ENCODE data around the gene BCL2L13. TPM values are rescaled to one million over a fixed set of nuclear protein-coding genes. Genes with fewer than 3 reads are reported as not detected.
"Not testable (repeated sequence)": the region's sequence is repeated elsewhere in the genome, so short reads cannot be mapped to it uniquely, and the experiment has no call there.

BCL2L13 gene
- total RNA-seq, 1 donor from 2014 or later = 69.0 TPM

- H3K4me2 ChIP-seq (ENCODE audit: low read length) = no peak overlapping the region
- DNase-seq (ENCODE audit: low read depth) = no peak
- no peak overlapping the region for H2AFZ ChIP-seq (ENCODE audit: low read depth, low read length)
- H3K4me3 Mint-ChIP-seq (ENCODE audit: unreplicated experiment) = no peak overlapping the region
- TF ChIP-seq EZH2 (IDR thresholded peaks at IDR 0.05; ENCODE audit: insufficient read depth, low read length) (no peak), CTCF (IDR thresholded peaks at IDR 0.05; ENCODE audit: insufficient read depth, low read depth, low read length) (no peak)
- H3K9me3 Mint-ChIP-seq (ENCODE audit: unreplicated experiment) = no peaks in the 10 kb centered on the region
- H3K9me3 ChIP-seq (ENCODE audit: insufficient read depth, low read depth, low read length) = no peaks in the 10 kb centered on the region
- H3K27me3 ChIP-seq (ENCODE audit: insufficient read depth, low read length) = no peaks in the 10 kb centered on the region
- H3K9ac ChIP-seq (ENCODE audit: low read length) = no peak overlapping the region
- H3K4me3 ChIP-seq (ENCODE audit: insufficient read depth, low read depth, low read length) = no peak overlapping the region
- peaks cover 52% of the 10 kb centered on the region for H4K20me1 ChIP-seq (ENCODE audit: insufficient read depth, low read length)
- no peak for FAIRE-seq
- H3K27ac Mint-ChIP-seq (ENCODE audit: unreplicated experiment) = no peak overlapping the region
- H3K27ac ChIP-seq (ENCODE audit: low read depth, low read length) = no peak overlapping the region
- no peaks in the 10 kb centered on the region for H3K36me3 ChIP-seq (ENCODE audit: insufficient read depth, low read length)
- no peaks in the 10 kb centered on the region for H3K4me1 ChIP-seq (ENCODE audit: insufficient read depth, low read length)
- H3K4me1 Mint-ChIP-seq (ENCODE audit: low read depth, unreplicated experiment) = no peaks in the 10 kb centered on the region
- H3K36me3 Mint-ChIP-seq (ENCODE audit: low read depth, unreplicated experiment) = no peaks in the 10 kb centered on the region
- peaks cover 29% of the 10 kb centered on the region for H3K79me2 ChIP-seq (ENCODE audit: insufficient read depth, low read length)
- H3K27me3 Mint-ChIP-seq (ENCODE audit: low read depth, unreplicated experiment) = no peaks in the 10 kb centered on the region
These were observed 122.6 kb downstream of the BCL2L13 start for GRCh38 chr22:17761138-17761488.

GRCh38 chr22:17763442-17763841, 124.9 kb downstream of the BCL2L13 start:
- not testable (repeated sequence) for H3K4me3 Mint-ChIP-seq (ENCODE audit: unreplicated experiment); H3K27ac ChIP-seq (ENCODE audit: low read depth, low read length); H3K36me3 ChIP-seq (ENCODE audit: insufficient read depth, low read length); H3K4me1 ChIP-seq (ENCODE audit: insufficient read depth, low read length); H3K4me1 Mint-ChIP-seq (ENCODE audit: low read depth, unreplicated experiment); H3K9me3 ChIP-seq (ENCODE audit: insufficient read depth, low read depth, low read length); H3K27me3 ChIP-seq (ENCODE audit: insufficient read depth, low read length); H3K9me3 Mint-ChIP-seq (ENCODE audit: unreplicated experiment); H3K27ac Mint-ChIP-seq (ENCODE audit: unreplicated experiment); H3K4me3 ChIP-seq (ENCODE audit: insufficient read depth, low read depth, low read length); H3K9ac ChIP-seq (ENCODE audit: low read length); H3K36me3 Mint-ChIP-seq (ENCODE audit: low read depth, unreplicated experiment); FAIRE-seq; H3K4me2 ChIP-seq (ENCODE audit: low read length); DNase-seq (ENCODE audit: low read depth); H3K27me3 Mint-ChIP-seq (ENCODE audit: low read depth, unreplicated experiment); H2AFZ ChIP-seq (ENCODE audit: low read depth, low read length)
- Histone ChIP-seq H3K79me2 (ENCODE audit: insufficient read depth, low read length) (peaks cover 34% of the 10 kb centered on the region), H4K20me1 (ENCODE audit: insufficient read depth, low read length) (peaks cover 51% of the 10 kb centered on the region)

- FAIRE-seq = no peak
These were observed 125.5 kb downstream of the BCL2L13 start for GRCh38 chr22:17764036-17764435.

DNA sequence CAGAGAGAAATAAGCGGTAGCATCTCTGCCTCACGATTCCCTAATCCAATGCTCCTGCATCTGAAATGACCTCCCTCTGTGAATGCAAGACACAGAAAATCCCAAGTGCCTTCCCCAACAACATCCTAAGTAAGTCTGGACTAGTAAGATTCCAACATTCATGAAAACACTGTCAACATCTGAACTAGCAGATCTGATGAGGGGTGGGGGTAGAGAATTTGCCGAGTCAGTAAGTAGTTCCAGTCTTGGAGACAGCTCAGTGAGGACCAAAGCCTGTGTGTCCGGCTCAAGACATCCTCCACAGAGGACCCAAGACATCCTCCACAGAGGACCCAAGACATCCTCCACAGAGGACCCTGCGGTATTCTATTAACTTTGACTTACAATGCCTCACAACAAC, 126.3 kb downstream of the BCL2L13 start:
- not testable (repeated sequence) for H3K27me3 ChIP-seq (ENCODE audit: insufficient read depth, low read length); H3K4me3 ChIP-seq (ENCODE audit: insufficient read depth, low read depth, low read length); H3K9me3 Mint-ChIP-seq (ENCODE audit: unreplicated experiment); DNase-seq (ENCODE audit: low read depth); H3K4me2 ChIP-seq (ENCODE audit: low read length); H3K27ac ChIP-seq (ENCODE audit: low read depth, low read length); H3K36me3 Mint-ChIP-seq (ENCODE audit: low read depth, unreplicated experiment); H3K4me3 Mint-ChIP-seq (ENCODE audit: unreplicated experiment); H3K9ac ChIP-seq (ENCODE audit: low read length); H3K4me1 ChIP-seq (ENCODE audit: insufficient read depth, low read length); H3K36me3 ChIP-seq (ENCODE audit: insufficient read depth, low read length); H2AFZ ChIP-seq (ENCODE audit: low read depth, low read length); H3K9me3 ChIP-seq (ENCODE audit: insufficient read depth, low read depth, low read length); H3K27ac Mint-ChIP-seq (ENCODE audit: unreplicated experiment); FAIRE-seq; H3K4me1 Mint-ChIP-seq (ENCODE audit: low read depth, unreplicated experiment); H3K27me3 Mint-ChIP-seq (ENCODE audit: low read depth, unreplicated experiment)
- Histone ChIP-seq H4K20me1 (ENCODE audit: insufficient read depth, low read length) (peaks cover 59% of the 10 kb centered on the region), H3K79me2 (ENCODE audit: insufficient read depth, low read length) (peaks cover 42% of the 10 kb centered on the region)

More at GRCh38 chr22:17764036-17764435, 125.5 kb downstream of the BCL2L13 start:
- Histone ChIP-seq H3K27me3 (ENCODE audit: insufficient read depth, low read length) (no peaks in the 10 kb centered on the region), H3K79me2 (ENCODE audit: insufficient read depth, low read length) (peaks cover 34% of the 10 kb centered on the region), H4K20me1 (ENCODE audit: insufficient read depth, low read length) (peaks cover 51% of the 10 kb centered on the region), H3K36me3 (ENCODE audit: insufficient read depth, low read length) (no peaks in the 10 kb centered on the region), H3K4me2 (ENCODE audit: low read length) (no peak overlapping the region), H3K4me1 (ENCODE audit: insufficient read depth, low read length) (no peaks in the 10 kb centered on the region), H3K4me3 (ENCODE audit: insufficient read depth, low read depth, low read length) (no peak overlapping the region), H3K9me3 (ENCODE audit: insufficient read depth, low read depth, low read length) (no peaks in the 10 kb centered on the region), H3K9ac (ENCODE audit: low read length) (no peak overlapping the region), H2AFZ (ENCODE audit: low read depth, low read length) (no peak overlapping the region), H3K27ac (ENCODE audit: low read depth, low read length) (no peak overlapping the region)
- no peak overlapping the region for H3K27ac Mint-ChIP-seq (ENCODE audit: unreplicated experiment)
- DNase-seq (ENCODE audit: low read depth) = no peak
- no peak overlapping the region for H3K4me3 Mint-ChIP-seq (ENCODE audit: unreplicated experiment)
- H3K27me3 Mint-ChIP-seq (ENCODE audit: low read depth, unreplicated experiment) = no peaks in the 10 kb centered on the region
- H3K9me3 Mint-ChIP-seq (ENCODE audit: unreplicated experiment) = no peaks in the 10 kb centered on the region
- TF ChIP-seq EZH2 (IDR thresholded peaks at IDR 0.05; ENCODE audit: insufficient read depth, low read length) (no peak), CTCF (IDR thresholded peaks at IDR 0.05; ENCODE audit: insufficient read depth, low read depth, low read length) (no peak)
- H3K4me1 Mint-ChIP-seq (ENCODE audit: low read depth, unreplicated experiment) = no peaks in the 10 kb centered on the region
- H3K36me3 Mint-ChIP-seq (ENCODE audit: low read depth, unreplicated experiment) = no peaks in the 10 kb centered on the region
